Panc1 (cell line): ENCODE results near the gene IGF2R.

Source experiments
- POLR2AphosphoS5 ChIP-seq: IDR thresholded peaks from 2 replicates; pipeline ENCODE4 v1.6.1; 2012; ENCODE audit warnings: mild to moderate bottlenecking, low read depth, low read length, moderate library complexity
- SIN3A ChIP-seq: IDR thresholded peaks from 2 replicates; pipeline ENCODE4 v1.6.1; 2012; ENCODE audit warnings: low read depth, mild to moderate bottlenecking, low read length, moderate library complexity, borderline replicate concordance; ENCODE audit not compliant: insufficient read depth
- TF ChIP-seq, protein P1 (sequence below): fragments of 450-650 bp; IDR thresholded peaks from 2 replicates; pipeline ENCODE4 v1.5.1; 2017; ENCODE audit warnings: mild to moderate bottlenecking
- TF ChIP-seq, protein P2 (sequence below), 2 experiments: IDR thresholded peaks; 2 replicates each; pipeline ENCODE4 v1.6.1; 2011 to 2012; ENCODE audit warnings: low read depth in 2 of 2, control low read depth in 1 of 2, low read length in 1 of 2, mild to moderate bottlenecking in 1 of 2, moderate library complexity in 1 of 2; ENCODE audit not compliant: insufficient read depth in 1 of 2

DNA sequence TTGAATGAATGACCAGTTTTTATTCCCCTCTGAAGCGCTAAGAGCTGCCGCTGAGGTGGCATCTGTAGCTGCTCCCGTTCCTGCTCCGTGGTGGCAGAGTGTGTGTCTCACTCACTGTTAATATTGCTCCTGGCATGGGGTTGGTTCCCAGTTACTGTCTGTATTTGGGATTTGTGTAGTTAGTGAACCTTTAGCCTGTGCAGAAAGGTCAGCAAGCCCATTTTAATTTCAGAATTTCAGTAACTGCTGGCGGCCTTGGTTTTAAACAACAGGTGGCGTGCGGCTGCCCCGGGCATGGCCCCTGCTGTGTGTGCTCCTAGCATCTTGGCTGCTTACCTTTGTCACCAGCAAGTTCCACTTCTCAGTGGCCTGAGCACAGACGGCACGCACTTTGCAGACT lies 98.7 kb downstream of the IGF2R start:
- TF ChIP-seq, protein P1, sequence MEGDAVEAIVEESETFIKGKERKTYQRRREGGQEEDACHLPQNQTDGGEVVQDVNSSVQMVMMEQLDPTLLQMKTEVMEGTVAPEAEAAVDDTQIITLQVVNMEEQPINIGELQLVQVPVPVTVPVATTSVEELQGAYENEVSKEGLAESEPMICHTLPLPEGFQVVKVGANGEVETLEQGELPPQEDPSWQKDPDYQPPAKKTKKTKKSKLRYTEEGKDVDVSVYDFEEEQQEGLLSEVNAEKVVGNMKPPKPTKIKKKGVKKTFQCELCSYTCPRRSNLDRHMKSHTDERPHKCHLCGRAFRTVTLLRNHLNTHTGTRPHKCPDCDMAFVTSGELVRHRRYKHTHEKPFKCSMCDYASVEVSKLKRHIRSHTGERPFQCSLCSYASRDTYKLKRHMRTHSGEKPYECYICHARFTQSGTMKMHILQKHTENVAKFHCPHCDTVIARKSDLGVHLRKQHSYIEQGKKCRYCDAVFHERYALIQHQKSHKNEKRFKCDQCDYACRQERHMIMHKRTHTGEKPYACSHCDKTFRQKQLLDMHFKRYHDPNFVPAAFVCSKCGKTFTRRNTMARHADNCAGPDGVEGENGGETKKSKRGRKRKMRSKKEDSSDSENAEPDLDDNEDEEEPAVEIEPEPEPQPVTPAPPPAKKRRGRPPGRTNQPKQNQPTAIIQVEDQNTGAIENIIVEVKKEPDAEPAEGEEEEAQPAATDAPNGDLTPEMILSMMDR = no peak
- TF ChIP-seq POLR2AphosphoS5 = no peak
- TF ChIP-seq, protein P2, sequence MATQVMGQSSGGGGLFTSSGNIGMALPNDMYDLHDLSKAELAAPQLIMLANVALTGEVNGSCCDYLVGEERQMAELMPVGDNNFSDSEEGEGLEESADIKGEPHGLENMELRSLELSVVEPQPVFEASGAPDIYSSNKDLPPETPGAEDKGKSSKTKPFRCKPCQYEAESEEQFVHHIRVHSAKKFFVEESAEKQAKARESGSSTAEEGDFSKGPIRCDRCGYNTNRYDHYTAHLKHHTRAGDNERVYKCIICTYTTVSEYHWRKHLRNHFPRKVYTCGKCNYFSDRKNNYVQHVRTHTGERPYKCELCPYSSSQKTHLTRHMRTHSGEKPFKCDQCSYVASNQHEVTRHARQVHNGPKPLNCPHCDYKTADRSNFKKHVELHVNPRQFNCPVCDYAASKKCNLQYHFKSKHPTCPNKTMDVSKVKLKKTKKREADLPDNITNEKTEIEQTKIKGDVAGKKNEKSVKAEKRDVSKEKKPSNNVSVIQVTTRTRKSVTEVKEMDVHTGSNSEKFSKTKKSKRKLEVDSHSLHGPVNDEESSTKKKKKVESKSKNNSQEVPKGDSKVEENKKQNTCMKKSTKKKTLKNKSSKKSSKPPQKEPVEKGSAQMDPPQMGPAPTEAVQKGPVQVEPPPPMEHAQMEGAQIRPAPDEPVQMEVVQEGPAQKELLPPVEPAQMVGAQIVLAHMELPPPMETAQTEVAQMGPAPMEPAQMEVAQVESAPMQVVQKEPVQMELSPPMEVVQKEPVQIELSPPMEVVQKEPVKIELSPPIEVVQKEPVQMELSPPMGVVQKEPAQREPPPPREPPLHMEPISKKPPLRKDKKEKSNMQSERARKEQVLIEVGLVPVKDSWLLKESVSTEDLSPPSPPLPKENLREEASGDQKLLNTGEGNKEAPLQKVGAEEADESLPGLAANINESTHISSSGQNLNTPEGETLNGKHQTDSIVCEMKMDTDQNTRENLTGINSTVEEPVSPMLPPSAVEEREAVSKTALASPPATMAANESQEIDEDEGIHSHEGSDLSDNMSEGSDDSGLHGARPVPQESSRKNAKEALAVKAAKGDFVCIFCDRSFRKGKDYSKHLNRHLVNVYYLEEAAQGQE (IDR thresholded peaks at IDR 0.05; ENCODE audit: insufficient read depth in 1 of 2, low read depth in 2 of 2, low read length in 1 of 2) = no peak
- no peak for TF ChIP-seq SIN3A
